Posterior vena cava (tissue), 2 donors: Measurements from ENCODE around the gene ASH1L. TPM values are rescaled to one million over a fixed set of nuclear protein-coding genes. Genes with fewer than 3 reads are reported as not detected.
"Not testable (repeated sequence)": the region's sequence is repeated elsewhere in the genome, so short reads cannot be mapped to it uniquely, and the experiment has no call there.

Experiments used
- DNase-seq: peaks from one replicate; pipeline ENCODE4 v3.0.0-alpha.2; 2020; ENCODE audit warnings: low spot score
- intact Hi-C, 2 donors: fragments of 100-400 bp; cut with DNase I; formaldehyde crosslinking; loops; one replicate each; pipeline versions ENCODE4 v1.14.1 to v1.14.2; 2022 to 2023
- long read RNA-seq, 2 donors: library from polyadenylated mRNA; unstranded; transcript quantifications; one replicate each; pipeline ENCODE4 v2.0.0, GENCODE V29; 2020 to 2021
- total RNA-seq, 2 donors: library from RNA; stranded (reverse); fragmentation: NEBNext Ultra II Directional; extraction: Animal tissue kit (Norgen Biotek cat#: 25700); gene quantifications; one replicate each; pipeline ENCODE4 v1.2.1, GENCODE V29; 2021
- donor health status: DM: yes; HTN: yes; CAD: no.
- donor health status: DM: yes; HTN: yes; CAD: no.

ASH1L gene, protein sequence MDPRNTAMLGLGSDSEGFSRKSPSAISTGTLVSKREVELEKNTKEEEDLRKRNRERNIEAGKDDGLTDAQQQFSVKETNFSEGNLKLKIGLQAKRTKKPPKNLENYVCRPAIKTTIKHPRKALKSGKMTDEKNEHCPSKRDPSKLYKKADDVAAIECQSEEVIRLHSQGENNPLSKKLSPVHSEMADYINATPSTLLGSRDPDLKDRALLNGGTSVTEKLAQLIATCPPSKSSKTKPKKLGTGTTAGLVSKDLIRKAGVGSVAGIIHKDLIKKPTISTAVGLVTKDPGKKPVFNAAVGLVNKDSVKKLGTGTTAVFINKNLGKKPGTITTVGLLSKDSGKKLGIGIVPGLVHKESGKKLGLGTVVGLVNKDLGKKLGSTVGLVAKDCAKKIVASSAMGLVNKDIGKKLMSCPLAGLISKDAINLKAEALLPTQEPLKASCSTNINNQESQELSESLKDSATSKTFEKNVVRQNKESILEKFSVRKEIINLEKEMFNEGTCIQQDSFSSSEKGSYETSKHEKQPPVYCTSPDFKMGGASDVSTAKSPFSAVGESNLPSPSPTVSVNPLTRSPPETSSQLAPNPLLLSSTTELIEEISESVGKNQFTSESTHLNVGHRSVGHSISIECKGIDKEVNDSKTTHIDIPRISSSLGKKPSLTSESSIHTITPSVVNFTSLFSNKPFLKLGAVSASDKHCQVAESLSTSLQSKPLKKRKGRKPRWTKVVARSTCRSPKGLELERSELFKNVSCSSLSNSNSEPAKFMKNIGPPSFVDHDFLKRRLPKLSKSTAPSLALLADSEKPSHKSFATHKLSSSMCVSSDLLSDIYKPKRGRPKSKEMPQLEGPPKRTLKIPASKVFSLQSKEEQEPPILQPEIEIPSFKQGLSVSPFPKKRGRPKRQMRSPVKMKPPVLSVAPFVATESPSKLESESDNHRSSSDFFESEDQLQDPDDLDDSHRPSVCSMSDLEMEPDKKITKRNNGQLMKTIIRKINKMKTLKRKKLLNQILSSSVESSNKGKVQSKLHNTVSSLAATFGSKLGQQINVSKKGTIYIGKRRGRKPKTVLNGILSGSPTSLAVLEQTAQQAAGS (N-terminal part only)
- total RNA-seq, result 10 to 100 TPM; 66.7 to 67.4 TPM
- long read RNA-seq, donor 1, partial matches to known transcripts, result 6 of 18 reads
- long read RNA-seq, donor 1, other reads (novel, unspliced or antisense), result 12 of 18 reads
- long read RNA-seq, donor 2, partial matches to known transcripts, result 7 of 38 reads
- long read RNA-seq, donor 2, other reads (novel, unspliced or antisense), result 31 of 38 reads

DNA sequence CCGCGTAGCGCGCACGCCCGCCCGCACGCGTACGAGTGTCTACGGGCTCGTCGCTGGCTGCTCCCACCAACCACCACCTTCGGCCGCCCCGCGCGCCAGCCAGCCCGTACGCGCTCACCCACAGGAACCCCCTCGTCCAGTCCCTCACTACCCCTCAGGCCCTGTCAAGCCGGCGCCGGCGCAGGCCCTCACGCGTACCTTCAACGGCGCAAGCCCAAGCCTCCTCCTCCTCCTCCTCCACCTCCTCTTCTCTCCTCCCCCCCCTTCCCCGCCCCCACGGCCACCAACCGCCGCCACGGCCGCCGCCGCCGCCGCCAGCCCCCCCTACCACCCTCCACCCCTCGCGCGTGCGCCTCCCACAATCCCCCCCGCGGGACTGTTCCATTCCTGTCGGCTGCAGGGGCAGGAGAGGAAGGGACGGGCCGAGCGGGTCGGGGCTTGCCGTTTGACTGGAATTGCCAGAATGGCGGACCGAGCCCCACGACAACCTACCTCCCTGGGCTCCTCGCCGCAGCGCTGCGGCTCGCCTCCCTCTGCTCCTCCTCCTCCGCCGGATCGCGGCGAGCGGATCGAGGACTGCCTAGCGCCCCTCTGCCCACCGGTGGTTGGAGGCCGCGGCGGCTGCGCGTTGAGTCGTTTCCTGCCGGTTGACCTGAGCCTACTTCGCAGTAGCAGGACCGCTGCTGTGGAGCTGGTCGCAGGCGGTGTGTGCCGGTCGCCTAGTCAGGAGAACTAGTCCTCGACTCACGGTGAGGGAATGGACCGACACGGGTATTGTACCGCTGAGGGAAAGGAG, at the start of gene ASH1L:
Gene ASH1L, minus strand, starts transcription at position 223 of the 796 bp plus-strand sequence. CDS start 41,284 bp downstream, outside the sequence.
- intact Hi-C loops, result no loop called here
- peak; percentile 98 for DNase-seq

DNA sequence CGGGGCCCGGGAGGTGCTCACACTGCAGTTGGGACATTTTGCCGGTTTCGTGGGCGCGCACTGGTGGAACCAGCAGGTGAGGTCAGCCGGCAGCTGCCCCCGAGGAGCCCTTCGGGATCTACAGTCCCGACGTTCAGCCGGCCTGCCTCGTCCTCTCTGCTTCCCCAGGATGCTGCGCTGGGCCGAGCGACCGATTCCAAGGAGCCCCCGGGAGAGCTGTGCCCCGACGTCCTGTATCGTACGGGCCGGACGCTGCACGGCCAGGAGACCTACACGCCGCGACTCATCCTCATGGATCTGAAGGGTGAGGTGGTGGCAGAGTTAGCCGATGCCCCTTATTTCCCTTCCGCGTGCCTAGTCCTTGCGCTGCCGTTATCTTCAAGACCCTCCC, 47.6 kb upstream of the ASH1L start:
- DNase-seq, intact Hi-C loops: not testable (repeated sequence)

DNA sequence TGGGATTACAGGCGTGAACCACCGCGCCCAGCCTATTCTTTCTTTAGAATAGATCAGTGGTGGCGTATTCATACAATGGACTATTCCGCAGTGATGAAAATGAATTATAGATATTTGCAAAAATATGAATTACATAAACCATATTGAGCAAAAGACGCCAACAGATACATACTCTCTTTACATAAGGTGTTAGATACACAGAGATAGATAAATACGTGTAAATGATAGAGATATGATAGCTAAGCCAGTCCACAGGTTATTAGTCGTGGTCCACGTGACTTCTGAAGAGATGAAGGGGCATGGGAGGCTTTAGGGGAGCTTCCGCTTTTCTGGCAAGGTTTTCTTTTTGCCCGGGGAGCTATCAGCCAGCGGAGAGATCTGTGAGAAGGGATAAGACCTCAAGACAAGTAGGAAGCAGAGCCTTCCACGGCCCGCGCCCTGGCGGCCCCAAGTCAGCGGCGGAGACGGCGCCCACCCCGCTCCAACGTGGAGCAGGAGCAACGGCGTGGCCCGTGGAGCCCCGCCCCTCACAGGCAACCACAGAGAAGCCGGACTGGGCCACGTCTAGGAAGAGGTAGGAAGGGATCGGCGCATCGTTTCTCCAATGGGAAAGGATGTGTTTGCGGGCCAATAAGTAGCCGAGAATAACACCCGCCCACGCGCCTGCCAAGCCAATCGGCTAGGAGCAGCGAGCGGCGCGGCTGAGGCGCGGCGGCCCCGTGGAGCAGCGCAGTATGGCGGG, 47.1 kb upstream of the ASH1L start, which contains the start of gene MSTO1:
Gene MSTO1, plus strand, starts transcription at position 704 of the 742 bp plus-strand sequence. Its CDS starts 31 bp downstream, at position 735.
- intact Hi-C loops, result no loop called here

DNA sequence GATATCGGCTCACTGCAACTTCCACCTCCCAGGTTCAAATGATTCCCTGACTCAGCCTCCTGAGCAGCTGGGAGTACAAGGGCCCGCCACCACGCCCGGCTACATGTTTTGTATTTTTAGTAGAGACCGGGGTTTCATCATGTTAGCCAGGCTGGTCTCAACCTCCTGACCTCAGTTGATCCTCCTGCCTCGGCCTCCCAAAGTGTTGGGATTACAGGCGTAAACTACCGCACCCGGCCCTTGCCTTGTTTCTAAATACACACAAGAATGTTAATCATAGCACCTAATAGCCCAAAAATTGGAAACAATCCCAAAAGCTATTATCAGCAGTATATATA, 46.3 kb upstream of the ASH1L start:
- intact Hi-C loops, result no loop called here
- DNase-seq, result no peak

More for the DNA sequence above, 47.1 kb upstream of the ASH1L start, which contains the start of gene MSTO1:
- peak; percentile 98 for DNase-seq

DNA sequence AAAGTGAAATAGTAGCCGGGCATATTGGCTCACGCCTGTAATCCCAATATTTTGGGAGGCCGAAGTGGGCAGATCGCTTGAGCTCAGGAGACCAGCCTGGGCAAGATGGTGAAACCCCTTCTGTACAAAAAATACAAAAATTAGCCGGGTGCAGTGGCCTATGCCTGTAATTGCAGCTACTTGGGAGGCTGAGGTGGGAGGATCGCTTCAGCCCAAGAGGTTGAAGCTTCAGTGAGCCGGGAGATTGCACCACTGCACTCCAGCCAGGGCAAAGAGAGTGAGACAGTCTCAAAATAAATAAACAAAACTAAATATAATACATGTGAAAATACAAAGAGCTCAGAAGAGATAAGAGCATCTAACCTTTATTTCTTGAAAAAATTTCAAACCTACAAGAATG, 45.1 kb upstream of the ASH1L start:
- DNase-seq, result no peak
- intact Hi-C loops, result no loop called here

DNA sequence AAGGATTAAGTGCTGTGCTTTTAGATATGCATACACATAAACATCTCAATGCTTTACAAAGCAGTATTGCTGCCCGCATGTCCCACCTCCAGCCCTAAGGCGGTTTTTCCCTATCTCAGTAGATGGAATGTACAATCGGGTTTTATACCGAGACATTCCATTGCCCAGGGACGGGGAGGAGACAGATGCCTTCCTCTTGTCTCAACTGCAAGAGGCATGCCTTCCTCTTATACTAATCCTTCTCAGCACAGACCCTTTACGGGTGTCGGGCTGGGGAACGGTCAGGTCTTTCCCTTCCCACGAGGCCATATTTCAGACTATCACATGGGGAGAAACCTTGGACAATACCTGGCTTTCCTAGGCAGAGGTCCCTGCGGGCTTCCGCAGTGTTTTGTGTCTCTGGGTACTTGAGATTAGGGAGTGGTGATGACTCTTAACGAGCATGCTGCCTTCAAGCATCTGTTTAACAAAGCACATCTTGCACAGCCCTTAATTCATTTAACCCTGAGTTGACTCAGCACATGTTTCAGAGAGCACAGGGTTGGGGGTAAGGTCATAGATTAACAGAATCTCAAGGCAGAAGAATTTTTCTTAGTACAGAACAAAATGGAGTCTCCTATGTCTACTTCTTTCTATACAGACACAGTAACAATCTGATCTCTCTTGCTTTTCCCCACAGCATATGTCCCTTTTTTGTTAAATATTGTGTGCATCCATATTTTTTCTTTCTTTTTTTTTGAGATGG, 37.4 kb upstream of the ASH1L start:
- intact Hi-C loops, DNase-seq: not testable (repeated sequence)

DNA sequence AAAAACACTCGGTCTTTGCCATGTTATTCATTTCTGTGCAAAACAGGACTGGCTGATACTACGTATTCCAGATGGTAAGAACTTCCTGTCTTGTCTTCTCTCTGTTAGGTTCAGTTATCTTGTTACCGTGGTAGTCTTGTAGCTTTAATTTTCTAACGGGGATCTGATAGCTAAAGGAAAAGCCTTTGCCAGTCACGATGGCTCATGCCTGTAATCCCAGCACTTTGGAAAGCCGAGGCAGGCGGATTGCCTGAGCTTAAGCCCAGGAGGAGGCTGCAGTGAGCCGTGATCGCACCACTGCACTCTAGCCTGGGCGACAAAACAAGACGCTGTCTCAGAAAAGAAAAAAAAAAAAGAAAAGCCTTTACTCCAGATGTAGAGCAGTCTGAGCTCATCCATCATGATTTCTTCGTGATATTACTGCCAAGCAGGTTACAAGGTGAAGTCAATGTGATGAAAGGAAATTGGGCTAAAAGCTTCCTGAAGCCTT, 36.3 kb upstream of the ASH1L start:
- DNase-seq, result no peak
- intact Hi-C loops, result no loop called here

DNA sequence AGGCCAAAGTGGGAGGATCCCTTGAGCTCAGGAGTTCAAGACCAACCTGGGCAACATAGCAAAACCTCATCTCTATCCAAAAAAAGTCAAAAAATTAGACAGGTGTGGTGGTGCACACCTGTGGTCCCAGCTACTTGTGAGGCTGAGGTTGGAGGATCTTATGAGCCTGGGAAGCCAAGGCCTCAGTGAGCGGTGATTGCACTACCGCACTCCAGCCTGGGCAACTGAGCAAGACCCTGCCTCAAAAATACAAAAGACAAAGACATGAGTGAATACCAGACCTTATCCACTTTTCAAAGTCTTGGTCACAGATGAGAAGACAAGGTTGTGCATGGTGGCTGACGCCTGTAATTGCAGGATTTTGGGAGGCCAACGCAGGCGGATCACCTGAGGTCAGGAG, 34.3 kb upstream of the ASH1L start:
- DNase-seq, result no peak
- intact Hi-C loops, result no loop called here

DNA sequence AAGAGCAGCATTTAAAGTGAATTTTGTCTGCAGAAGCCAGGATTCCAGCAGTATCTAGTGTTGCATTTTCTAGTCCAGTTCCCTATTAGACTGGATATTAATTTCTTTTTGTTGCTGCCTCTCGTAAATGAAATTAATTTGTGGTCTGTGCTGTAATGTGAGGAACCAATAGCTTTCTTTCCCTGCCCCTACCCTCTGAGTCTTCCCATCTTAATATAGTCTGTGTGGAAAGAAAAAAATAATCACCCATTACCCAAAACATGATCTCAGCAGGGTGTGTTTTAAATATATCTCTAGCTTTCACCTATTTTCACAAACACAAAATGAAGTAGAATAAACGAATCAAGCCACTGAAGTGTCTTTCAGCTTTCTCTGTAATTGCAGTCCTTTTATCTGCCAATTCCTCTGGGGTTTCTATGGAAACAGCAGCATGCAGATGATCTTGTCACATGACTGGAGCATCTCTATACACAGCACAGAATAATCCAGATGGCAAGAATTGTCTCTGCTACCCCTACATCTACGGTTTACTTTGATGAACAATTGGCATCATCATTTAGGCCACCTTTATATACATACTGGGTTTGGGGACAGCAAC, 33.4 kb upstream of the ASH1L start:
- intact Hi-C loops, result loop anchor here in 1 of 2 donors (2.0 kb wide), 1 partner anchor 343 kb away; no protein-coding TSS in a partner anchor

DNA sequence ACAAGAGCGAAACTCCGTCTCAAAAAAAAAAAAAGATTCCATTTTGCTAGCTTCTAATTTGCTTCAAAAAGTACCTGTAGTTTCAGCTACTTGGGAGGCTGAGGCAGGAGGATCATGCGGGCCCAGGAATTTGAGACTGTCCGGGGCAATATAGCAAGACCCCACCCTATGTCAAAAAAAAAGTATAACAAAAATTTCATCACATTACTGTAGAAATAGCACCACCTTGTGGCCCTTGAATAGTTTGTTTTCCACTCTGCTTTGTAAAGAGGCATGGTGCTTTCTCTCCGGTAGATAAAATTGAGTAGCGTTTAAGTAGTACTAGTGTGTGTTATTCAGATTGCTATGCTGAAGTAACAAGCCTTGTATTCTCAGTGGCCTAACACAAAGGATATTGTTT, 29.2 kb upstream of the ASH1L start:
- DNase-seq, result no peak
- intact Hi-C loops, result no loop called here

More for the DNA sequence above, 33.4 kb upstream of the ASH1L start:
- DNase-seq, result not testable (repeated sequence)

DNA sequence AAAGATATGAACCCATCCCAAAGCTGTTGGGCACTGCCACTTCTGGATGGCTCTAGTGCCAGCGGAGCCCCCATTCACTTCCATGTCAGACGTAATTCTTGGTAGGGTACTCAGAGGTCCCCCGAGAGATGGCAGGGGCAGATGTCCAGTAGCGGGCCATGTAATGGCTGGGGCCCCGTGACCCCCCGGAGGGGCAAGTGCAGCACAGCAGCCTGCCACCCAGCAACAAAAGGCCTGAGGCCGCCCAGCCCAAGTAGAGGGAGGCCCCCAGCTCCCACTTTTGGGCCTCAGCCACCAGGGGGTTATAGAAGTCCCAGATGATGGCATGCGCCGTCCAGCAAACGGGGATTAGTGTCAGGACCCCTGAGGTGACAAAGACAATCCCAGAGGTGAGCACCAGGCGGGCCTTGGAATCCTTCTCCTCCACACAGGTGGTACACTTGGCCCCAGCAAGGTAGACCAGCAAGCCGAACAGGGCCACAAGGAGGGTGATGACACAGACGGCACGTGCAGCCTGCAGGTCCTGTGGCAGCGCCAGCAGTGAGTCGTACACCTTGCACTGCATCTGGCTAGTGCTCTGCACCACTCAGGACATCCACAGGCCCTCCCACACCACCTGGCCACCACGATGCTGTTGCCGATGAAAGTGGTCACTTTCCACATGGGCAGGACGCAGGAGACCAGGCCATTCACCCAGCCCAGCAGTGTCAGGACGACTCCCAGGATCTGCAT, 28.1 kb upstream of the ASH1L start:
- DNase-seq, intact Hi-C loops: not testable (repeated sequence)

DNA sequence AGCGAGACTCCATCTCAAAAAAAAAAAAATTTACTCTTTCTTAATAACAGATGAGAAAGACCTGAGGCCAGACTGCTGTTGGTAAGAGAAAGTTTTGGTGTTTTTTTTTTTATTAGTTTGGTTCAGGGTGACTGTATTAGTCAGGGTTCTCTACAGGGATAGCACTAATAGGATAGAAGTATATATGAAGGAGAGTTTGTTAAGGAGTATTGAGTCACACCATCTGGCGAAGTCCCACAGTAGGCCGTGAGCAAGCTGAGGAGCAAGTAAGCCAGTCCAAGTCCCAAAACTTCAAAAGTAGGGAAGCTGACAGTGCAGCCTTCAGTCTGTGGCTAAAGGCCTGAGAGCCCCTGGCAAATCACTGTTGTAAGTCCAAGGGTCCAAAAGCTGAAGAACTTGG, 26.7 kb upstream of the ASH1L start:
- intact Hi-C loops, result not testable (repeated sequence)
- peak; percentile 28 for DNase-seq

DNA sequence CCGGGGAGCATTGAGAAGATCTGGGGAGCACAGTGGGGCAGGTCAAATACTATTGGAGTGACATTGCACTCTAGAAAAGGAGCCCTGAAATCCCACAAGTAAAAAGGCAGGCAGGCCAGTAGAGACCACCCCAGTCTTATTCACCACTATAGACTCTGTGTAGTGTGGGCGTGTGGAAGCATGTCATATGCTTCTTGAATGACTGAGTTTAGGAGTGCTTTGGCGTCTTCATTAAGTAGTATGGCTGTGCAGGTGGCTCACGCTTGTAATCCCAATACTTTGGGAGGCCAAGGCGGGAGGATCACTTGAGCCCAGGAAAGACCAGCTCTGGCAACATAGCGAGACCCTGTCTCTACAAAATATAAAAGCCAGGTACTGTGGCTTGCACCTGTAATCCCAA, 21.2 kb upstream of the ASH1L start:
- intact Hi-C loops, DNase-seq: not testable (repeated sequence)

DNA sequence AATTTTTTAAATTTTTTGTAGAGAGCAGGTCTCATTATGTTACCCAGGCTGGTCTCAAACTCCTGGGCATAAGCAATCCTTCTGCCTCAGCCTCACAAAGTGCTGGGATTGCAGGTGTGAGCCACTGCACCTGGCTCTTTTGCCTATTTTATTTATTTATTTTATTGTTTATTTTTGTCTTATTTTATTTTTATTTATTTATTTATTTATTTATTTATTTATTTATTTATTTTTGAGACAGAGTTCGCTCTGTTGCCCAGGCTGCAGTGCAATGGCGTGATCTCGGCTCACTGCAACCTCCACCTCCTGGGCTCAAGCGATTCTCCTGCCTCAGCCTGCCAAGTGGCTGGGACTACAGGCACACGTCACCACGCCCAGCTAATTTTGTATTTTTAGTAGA, 13.0 kb upstream of the ASH1L start:
- DNase-seq, result not testable (repeated sequence)

DNA sequence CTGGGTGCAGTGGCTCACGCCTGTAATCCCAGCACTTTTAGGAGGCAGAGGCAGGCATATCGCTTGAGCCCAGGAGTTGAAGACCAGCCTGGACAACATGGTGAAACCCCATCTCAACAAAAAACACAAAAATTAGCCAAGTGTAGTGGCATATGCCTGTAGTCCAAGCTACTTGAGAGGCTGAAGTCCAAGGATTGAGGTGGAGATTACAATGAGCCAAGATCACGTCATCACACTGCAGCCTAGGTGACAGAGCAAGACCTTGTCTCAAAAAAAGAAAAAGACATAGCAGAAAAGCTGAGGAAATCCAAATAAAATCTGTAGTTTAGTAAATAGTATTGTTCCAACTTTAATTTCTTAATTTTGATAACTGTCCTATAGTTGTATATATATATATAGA, 11.5 kb upstream of the ASH1L start:
- intact Hi-C loops, result no loop called here
- no peak for DNase-seq

More for the DNA sequence above, 13.0 kb upstream of the ASH1L start:
- intact Hi-C loops, result not testable (repeated sequence)

DNA sequence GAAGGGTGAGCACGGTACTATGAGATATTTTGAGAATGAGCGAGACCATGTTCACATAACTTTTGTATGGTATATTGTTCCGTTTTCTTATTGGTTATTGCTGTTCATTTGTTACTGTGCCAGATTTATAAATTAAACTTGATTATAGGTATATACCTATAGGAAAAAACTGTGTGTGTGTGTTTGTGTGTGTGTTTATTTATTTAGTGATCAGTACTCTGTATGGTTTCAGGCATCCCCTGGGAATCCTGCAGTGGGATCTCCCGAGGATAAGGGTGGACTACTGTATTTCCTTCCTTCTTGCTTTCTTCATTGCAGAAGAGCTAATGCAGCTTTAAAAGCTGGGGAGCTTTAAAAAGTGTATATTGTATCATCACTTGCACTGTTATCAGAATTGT, 8.0 kb upstream of the ASH1L start:
- intact Hi-C loops, result no loop called here

More for the DNA sequence above, 8.0 kb upstream of the ASH1L start:
- no peak for DNase-seq
